HFF-Myc (cell line): Measurements from ENCODE around the gene ALOX12B.
"Not testable (repeated sequence)": the region's sequence is repeated elsewhere in the genome, so short reads cannot be mapped to it uniquely, and the experiment has no call there.

ENCODE experiments used
- DNase-seq: peaks from one replicate; pipeline ENCODE4 v3.0.0-alpha.2; 2011; ENCODE audit warnings: low read depth; ENCODE audit errors: extremely low read depth
- H3K4me3 ChIP-seq: replicated peaks from 2 replicates; pipeline ENCODE4 v1.5.1; 2011; ENCODE audit warnings: low read depth, mild to moderate bottlenecking, control low read depth, low read length
- CTCF ChIP-seq: IDR thresholded peaks from 2 replicates; pipeline ENCODE4 v1.5.1; 2012; ENCODE audit warnings: mild to moderate bottlenecking, low read depth, low read length, control low read depth; ENCODE audit errors: missing control alignments

The ALOX12B gene

GRCh38 chr17:8064561-8065019 lies 22.9 kb downstream of the ALOX12B start:
- TF ChIP-seq CTCF: no peak
- no peak overlapping the region for H3K4me3 ChIP-seq
- DNase-seq: no peak

- no peak overlapping the region for H3K4me3 ChIP-seq
- no peak for DNase-seq
- no peak for TF ChIP-seq CTCF
Measured at GRCh38 chr17:8063761-8064534, 23.6 kb downstream of the ALOX12B start.

DNA sequence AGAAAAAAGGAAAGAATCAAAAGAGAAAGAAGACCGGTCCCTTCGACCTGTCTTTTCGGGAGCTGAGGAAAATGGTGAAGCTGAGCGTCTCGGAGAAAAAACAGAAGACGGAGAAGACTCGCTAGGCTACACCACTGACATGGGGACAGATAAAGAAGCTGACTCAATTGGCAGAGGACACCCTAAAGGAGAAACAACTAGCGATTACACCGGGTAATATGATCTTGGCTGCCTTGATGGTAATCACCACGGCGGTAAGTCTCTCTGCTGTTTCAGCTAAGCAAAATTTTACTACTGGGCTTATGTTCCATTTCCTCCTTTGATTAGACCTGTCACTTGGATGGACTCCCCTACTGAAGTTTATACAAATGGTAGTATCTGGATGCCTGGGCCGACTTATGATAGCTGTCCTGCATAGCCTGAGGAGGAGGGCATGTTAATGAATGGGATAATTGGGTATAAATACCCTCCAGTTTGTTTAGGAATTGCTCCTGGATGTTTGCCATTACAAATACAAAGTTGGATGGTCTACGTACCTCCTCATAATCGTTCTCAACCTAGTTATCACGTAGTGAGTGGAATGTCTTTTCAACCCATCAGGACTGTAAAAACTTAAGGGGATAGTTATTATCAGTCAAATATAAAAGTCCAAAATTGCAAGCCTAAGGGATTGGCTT lies 24.6 kb downstream of the ALOX12B start:
- no peak for DNase-seq
- TF ChIP-seq CTCF: no peak
- H3K4me3 ChIP-seq: no peak overlapping the region

- DNase-seq: no peak
- H3K4me3 ChIP-seq: no peak overlapping the region
- TF ChIP-seq CTCF: no peak
Measured at GRCh38 chr17:8062435-8062806, 25.1 kb downstream of the ALOX12B start.

- not testable (repeated sequence) for H3K4me3 ChIP-seq
Measured at GRCh38 chr17:8061851-8062250, 25.7 kb downstream of the ALOX12B start.

GRCh38 chr17:8060274-8060673 lies 27.2 kb downstream of the ALOX12B start:
- DNase-seq: no peak
- TF ChIP-seq CTCF: peak; percentile 68
- no peak overlapping the region for H3K4me3 ChIP-seq

More at GRCh38 chr17:8061851-8062250, 25.7 kb downstream of the ALOX12B start:
- not testable (repeated sequence) for DNase-seq

DNA sequence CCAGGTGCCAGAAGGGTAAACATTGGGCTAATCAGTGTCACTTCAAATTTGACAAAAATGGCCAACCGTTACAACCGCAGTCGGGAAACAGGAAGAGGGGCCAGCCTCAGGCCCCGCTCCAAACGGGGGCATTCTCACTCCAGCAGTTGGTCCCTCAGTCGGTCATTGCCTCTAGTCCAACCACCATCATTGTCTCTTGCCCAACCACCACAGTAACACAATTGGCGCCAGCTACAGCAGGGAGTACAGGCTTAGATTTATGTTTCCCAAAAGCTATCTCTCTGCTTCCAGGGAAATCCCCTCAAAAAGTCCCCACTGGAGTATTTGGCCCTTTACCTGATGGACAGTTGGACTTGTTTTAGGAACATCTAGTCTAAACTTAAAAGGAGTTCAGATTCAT lies 28.4 kb downstream of the ALOX12B start:
- DNase-seq: no peak
- no peak for TF ChIP-seq CTCF
- H3K4me3 ChIP-seq: no peak overlapping the region
